ENCODE results near the gene FAM120AOS. TPM values are rescaled to one million over a fixed set of nuclear protein-coding genes. Genes with fewer than 3 reads are reported as not detected.

The FAM120AOS gene
- total RNA-seq, 1 experiment from 2014 or later = 53.6 TPM

DNA sequence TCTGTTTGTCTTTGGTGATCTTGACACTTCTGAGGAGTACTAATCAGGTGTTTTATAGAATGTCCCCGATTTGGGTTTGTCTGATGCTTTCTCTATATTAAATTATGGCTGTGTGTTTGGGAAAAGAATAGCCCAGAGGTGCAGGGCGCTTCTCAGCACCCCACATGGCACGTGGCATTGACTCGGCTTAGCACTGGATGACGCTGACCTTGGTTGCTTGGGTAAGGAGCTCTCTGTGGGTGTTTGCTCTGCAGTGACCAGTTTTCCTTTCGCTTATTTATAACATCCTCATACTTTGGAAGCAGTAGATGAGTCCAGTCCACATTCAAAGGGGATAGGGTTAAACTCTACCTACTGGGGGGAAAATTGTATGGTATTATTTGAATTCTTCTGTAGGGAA, 12.5 kb upstream of the FAM120AOS start:
- H3K27me3 ChIP-seq (ENCODE audit: insufficient read depth, low read length) = no peaks in the 10 kb centered on the region
- no peak overlapping the region for H2BK120ac ChIP-seq (ENCODE audit: low read depth, low read length, poor library complexity, severe bottlenecking)
- H2AFZ ChIP-seq (ENCODE audit: low read length) = no peak overlapping the region
- no peaks in the 10 kb centered on the region for H4K20me1 ChIP-seq (ENCODE audit: control insufficient read depth, insufficient read depth, insufficient read length)
- no peak overlapping the region for H2BK5ac ChIP-seq (ENCODE audit: insufficient read length, low read length)
- H3K4me1 ChIP-seq (ENCODE audit: insufficient read depth, low read length) = peaks cover 21% of the 10 kb centered on the region
- H4K91ac ChIP-seq (ENCODE audit: insufficient read length, low read depth, low read length) = no peak overlapping the region
- no peak for DNase-seq
- Mint-ChIP-seq H3K9me3 (no peaks in the 10 kb centered on the region), H3K4me1 (peaks cover 66 to 76% of the 10 kb centered on the region in 2 experiments), H3K4me3 (no peak overlapping the region; a peak in 1 of 5 replicates), H3K36me3 (ENCODE audit: insufficient read depth in 1 of 3, low read depth in 3 of 3) (peaks cover 2 to 8% (median 2%) of the 10 kb centered on the region in 3 experiments; a peak in 4 of 7 replicates), H3K27me3 (ENCODE audit: low read depth) (no peaks in the 10 kb centered on the region), H3K27ac (peak overlapping the region in 2 of 3 experiments; percentile 5 to 58; a peak in 3 of 7 replicates)
- no peak overlapping the region for H2BK20ac ChIP-seq (ENCODE audit: low read depth, low read length, poor library complexity, severe bottlenecking)
- no peak overlapping the region for H3K27ac ChIP-seq (ENCODE audit: insufficient read length, low read depth, low read length)
- H2BK15ac ChIP-seq (ENCODE audit: low read depth, low read length) = no peak overlapping the region
- H3K4me2 ChIP-seq (ENCODE audit: insufficient read depth, insufficient read length, low read length) = no peak overlapping the region
- H3K23ac ChIP-seq (ENCODE audit: insufficient read length, low read depth, low read length) = no peak overlapping the region
- H3K23me2 ChIP-seq (ENCODE audit: insufficient read length, low read depth, low read length, poor library complexity, severe bottlenecking) = no peaks in the 10 kb centered on the region
- TF ChIP-seq, protein P1, sequence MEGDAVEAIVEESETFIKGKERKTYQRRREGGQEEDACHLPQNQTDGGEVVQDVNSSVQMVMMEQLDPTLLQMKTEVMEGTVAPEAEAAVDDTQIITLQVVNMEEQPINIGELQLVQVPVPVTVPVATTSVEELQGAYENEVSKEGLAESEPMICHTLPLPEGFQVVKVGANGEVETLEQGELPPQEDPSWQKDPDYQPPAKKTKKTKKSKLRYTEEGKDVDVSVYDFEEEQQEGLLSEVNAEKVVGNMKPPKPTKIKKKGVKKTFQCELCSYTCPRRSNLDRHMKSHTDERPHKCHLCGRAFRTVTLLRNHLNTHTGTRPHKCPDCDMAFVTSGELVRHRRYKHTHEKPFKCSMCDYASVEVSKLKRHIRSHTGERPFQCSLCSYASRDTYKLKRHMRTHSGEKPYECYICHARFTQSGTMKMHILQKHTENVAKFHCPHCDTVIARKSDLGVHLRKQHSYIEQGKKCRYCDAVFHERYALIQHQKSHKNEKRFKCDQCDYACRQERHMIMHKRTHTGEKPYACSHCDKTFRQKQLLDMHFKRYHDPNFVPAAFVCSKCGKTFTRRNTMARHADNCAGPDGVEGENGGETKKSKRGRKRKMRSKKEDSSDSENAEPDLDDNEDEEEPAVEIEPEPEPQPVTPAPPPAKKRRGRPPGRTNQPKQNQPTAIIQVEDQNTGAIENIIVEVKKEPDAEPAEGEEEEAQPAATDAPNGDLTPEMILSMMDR (conservative IDR thresholded peaks at IDR 0.05) = no peak
- H3K56ac ChIP-seq (ENCODE audit: insufficient read length, low read depth, low read length) = no peak overlapping the region
- peaks cover 9% of the 10 kb centered on the region for H3K79me1 ChIP-seq (ENCODE audit: insufficient read depth, low read depth, low read length, poor library complexity, severe bottlenecking)
- H4K8ac ChIP-seq (replicated peaks; ENCODE audit: insufficient read length, low read depth, low read length) = no peak overlapping the region
- H3K9me3 ChIP-seq (ENCODE audit: control insufficient read depth, low read depth, low read length) = no peaks in the 10 kb centered on the region
- no peak overlapping the region for H2BK12ac ChIP-seq (ENCODE audit: insufficient read length, low read depth, low read length)
- H3K4ac ChIP-seq (ENCODE audit: low read depth, low read length) = no peak overlapping the region
- WGBS (ENCODE audit: extremely low coverage, insufficient read length, low lambda C conversion rate) = no CpG with 5 or more reads among the region's 6 CpGs
- no peak overlapping the region for H3K14ac ChIP-seq (ENCODE audit: insufficient read depth, low read length)
- peaks cover 38% of the 10 kb centered on the region for H3K79me2 ChIP-seq (ENCODE audit: insufficient read depth, low read length)
- H3K18ac ChIP-seq (ENCODE audit: insufficient read length, low read depth, low read length) = no peak overlapping the region
- no peak overlapping the region for H2AK5ac ChIP-seq (ENCODE audit: insufficient read length, low read length)
- no peak overlapping the region for H4K5ac ChIP-seq (ENCODE audit: insufficient read length, low read depth, low read length)
- H3K9ac ChIP-seq (ENCODE audit: extremely low read depth, insufficient read length, low read length) = no peak overlapping the region
- H3T11ph ChIP-seq (ENCODE audit: low read length) = no peak overlapping the region

Measured in H9 (cell line).